GM12801 (cell line): ENCODE results near the gene ZNF169.

ENCODE experiments used
- CTCF ChIP-seq: IDR thresholded peaks from one replicate; pipeline ENCODE4 v1.5.1; 2011; ENCODE audit warnings: control low read depth; ENCODE audit not compliant: insufficient read length; ENCODE audit errors: extremely low read depth

The ZNF169 gene

DNA sequence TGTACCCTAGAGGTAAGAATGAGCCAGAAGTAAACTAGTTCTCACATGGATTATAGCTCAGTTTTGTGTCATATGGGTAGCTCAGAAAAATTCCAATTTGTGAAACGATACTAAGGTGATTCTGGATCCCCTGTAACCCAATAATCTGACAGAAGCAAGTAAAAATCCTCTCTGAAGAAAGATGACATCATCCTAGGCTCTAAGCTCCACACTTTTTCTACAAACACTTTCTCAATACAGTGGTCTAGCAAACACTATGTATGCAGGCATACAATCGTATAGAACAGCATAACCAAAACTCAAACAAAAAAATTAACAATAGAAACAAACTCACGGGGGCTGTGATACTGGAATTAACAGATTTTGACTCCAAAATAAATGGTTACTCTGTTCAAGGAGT lies 26.7 kb upstream of the ZNF169 start:
- no peak for TF ChIP-seq CTCF

DNA sequence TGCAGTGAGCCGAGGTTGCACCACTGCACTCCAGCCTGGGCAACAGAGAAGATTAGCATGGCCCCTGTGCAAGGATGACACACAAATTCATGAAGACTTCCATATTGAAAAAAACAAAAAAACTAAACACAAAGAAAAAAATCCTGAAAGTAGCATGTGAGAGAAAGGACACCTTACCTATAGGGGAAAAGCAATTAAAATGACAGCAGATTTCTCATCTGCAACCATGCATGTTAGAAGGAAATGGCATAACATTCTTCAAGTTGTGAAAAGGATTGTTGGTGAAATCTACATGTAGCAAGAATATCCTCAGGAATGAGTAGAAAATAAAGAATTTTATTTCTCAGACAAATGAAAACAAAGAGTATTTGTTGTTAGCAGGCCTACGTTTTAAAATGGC lies 13.4 kb upstream of the ZNF169 start:
- TF ChIP-seq CTCF, result no peak

DNA sequence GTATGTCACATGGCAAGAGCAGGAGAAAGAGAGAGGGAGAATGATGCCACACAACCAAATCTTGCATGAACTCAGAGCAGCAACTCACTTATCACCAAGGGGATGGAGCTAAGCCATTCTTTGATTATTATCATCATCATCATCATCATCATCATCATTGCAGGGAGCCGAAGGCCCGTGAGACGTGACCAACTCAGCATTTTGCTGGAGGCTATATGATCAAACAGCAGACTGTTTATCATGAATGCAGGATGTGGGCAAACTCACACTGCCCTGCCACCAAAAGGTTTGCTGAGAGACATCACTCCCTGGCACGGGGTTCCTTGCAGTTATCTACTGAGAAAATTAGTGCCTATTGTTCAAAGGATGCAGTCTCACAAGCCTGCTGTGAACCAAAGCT lies 8.6 kb upstream of the ZNF169 start:
- TF ChIP-seq CTCF, result no peak

DNA sequence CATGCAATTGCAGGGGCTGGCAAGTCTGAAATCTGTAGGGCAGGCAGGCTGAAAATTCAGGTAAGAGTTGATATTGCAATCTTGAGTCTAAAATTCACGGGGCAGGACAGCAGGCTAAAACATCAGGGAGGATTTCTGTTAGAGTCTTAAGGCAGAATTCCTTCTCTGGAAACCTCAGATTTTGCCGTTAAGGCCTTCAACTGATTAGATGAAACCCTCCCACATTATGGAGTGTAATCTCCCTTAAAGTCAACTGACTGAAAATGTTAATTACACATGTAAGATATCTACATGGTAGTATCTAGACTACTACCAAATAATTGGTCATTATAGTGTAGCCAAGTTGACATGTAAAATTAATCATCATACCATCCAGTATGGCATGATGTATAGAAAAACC lies 3.1 kb upstream of the ZNF169 start:
- TF ChIP-seq CTCF, result no peak

- no peak for TF ChIP-seq CTCF
Observed at GRCh38 chr9:94269264-94269663, 10.2 kb downstream of the ZNF169 start.

DNA sequence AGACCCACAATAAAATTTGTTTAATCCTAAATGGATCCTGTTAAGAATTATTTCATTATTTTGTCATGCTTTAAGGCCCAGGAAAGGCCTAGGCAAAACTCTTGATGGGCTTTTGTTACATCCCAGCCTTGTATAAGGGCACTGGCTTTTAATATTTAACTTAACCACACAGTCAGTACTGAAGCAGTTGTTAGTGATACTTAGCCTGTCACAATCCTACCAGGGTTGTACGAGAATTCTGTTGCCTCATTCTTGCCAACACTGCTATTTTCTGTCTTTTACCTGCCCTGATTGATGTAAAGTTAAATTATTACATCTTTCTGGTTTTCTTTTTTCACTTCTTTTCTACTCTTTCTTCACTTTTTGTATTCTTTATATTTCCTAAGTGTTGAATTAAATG lies 10.9 kb downstream of the ZNF169 start:
- TF ChIP-seq CTCF, result no peak

DNA sequence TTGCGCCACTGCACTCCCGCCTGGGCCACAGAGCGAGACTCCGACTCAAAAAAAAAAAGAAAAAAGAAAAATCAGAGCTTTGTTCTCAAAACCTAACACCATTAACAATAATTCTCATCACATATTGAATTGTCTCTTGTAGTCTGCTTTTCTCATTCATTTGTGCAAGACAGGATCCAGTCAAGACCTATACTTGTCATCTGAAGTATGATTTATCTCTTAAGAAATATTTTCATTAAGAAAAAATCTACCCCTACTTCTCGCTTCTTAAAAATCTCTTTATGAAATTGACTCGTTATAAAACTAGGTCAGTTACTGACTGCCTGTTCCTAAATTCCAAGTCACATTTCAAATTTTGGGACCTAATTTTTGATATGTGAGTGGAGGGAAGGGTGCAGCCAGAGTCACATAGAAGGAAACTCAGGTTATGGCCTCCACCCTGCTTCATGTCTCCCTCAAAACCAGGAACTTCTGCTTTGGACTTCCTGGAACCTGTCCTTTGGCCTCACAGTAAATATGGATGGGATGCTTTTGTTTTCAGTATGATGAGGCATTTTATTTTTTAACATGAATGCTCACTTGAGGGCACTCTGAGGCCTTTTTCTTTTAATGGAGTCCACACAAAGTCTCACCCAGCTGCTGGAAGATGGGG lies 18.9 kb downstream of the ZNF169 start:
- no peak for TF ChIP-seq CTCF
